ENCODE measurements around the gene MAT2B. TPM values are rescaled to one million over a fixed set of nuclear protein-coding genes. Genes with fewer than 3 reads are reported as not detected.

The MAT2B gene
- total and polyA plus RNA-seq, 2 of the 13 experiments (the other 11 are each of a cell fraction or from before 2014, with no cell fraction given): 20.2 to 37.1 TPM

DNA sequence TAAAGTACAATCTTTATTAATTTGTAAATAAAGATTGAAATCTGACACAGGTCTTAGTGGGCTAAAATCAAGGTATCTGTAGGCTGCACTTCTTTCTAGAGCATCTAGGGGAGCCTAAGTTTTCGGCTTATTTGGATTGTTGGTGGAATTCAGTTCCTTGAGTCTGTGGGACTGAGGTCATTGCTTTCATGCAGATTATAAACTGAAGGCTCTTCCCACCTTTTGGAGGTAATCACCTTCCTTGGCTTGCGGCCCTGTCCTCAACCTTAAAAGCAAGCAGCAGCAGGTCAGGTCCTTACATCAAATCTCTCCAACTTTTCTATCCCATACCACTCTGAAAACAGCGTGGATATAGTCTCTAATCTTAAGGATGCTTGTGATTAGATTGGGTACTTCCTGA is 25.9 kb downstream of the MAT2B start (continued):
- no peak for TF ChIP-seq ZNF737 (CRISPR knock-in tag; IDR thresholded peaks at IDR 0.05; ENCODE audit: borderline replicate concordance)
- no peak for TF ChIP-seq ZNF619 (CRISPR knock-in tag; IDR thresholded peaks at IDR 0.05)

DNA sequence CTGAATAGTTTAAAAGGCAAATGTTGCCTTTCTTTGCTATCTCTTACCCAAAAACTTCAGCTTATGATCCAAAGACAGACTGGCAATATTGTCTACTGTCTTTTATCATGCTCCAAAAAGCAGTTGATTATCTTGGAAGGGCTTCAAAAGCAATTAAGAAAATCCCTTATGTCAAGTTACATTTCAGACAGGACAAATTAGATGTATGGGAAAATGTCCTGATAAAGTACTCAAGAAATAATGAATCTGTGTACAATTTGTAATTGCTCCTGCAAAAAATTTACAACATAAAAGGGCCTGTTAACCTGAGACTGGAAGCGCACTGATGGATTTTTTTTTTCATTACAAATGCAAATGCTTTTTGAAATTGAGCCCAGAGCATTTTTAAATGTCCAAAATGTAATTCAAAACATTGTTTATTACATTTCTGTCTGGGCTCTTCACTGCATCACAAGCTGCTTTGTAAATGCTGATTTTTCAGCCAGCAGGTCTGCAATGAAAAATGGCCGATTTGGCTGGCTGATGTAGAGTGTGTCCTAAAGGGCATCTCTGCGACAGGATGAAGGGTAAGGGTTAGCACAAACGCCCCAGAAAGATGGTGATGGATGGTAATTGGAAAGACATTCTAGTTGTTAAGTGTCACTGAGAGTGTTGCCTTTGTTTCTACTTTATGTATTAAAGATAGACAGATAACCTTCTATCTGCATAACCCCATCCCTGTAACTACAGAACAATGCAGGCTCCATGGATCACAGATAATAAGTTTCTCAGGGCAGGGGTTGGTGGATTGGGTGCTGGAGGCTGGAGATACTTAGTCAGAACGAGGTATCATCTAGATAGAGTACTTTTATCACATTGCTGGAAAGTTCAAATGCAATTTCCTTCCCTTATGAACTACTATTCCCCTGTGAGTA is 27.0 kb downstream of the MAT2B start:
- ChIA-PET POLR2A (no interaction called here), CTCF (ENCODE audit: low intra/inter-chr PET ratio, low total read pairs) (no interaction called here)
- no peak overlapping the region for H2AFZ ChIP-seq (ENCODE audit: low read length)
- in situ Hi-C loops (cut with HindIII; ENCODE audit: extremely low pct_ligation_motif_present, low pct_unique_long_range_greater_than_20kb): no loop called here
- no peak overlapping the region for H3K9ac ChIP-seq (ENCODE audit: insufficient read depth, low read depth, low read length)
- H3K9me3 ChIP-seq (ENCODE audit: low read length): no peaks in the 10 kb centered on the region
- DNase-seq (ENCODE audit: low spot score): no peak
- no peak overlapping the region for H3K27ac ChIP-seq (ENCODE audit: extremely low read length, insufficient read depth, low read length)
- no peaks in the 10 kb centered on the region; a peak in 1 of 5 replicates for H3K27me3 ChIP-seq (ENCODE audit: control insufficient read depth in 1 of 2, insufficient read depth in 2 of 2, low read length in 2 of 2)
- FAIRE-seq: no peak
- H3K4me1 ChIP-seq (ENCODE audit: insufficient read depth, low read length): peaks cover 7% of the 10 kb centered on the region; the same call in 1 of the 2 replicates
- no peak overlapping the region for H3K4me3 ChIP-seq (replicated peaks in 1 of 3; ENCODE audit: insufficient read depth in 1 of 3, low read depth in 2 of 3, low read length in 3 of 3)
- H4K20me1 ChIP-seq (ENCODE audit: insufficient read depth, low read length): no peaks in the 10 kb centered on the region
- 23% methylated on average over 5 of the region's 5 CpGs for WGBS (ENCODE audit: low lambda C conversion rate)
- no peak for ATAC-seq
- no peaks in the 10 kb centered on the region for H3K36me3 ChIP-seq (replicated peaks in 1 of 2; ENCODE audit: control insufficient read depth in 1 of 2, insufficient read depth in 2 of 2, low read length in 2 of 2)
- intact Hi-C loops (cut with micrococcal nuclease; ENCODE audit: unreplicated experiment): no loop called here
- no peaks in the 10 kb centered on the region for H3K79me2 ChIP-seq (ENCODE audit: insufficient read depth, low read length)
- no peak overlapping the region for H3K4me2 ChIP-seq (ENCODE audit: low read depth, low read length)
- BruUV-seq (replicated peaks): no TSS peak
- TF ChIP-seq, protein P1, sequence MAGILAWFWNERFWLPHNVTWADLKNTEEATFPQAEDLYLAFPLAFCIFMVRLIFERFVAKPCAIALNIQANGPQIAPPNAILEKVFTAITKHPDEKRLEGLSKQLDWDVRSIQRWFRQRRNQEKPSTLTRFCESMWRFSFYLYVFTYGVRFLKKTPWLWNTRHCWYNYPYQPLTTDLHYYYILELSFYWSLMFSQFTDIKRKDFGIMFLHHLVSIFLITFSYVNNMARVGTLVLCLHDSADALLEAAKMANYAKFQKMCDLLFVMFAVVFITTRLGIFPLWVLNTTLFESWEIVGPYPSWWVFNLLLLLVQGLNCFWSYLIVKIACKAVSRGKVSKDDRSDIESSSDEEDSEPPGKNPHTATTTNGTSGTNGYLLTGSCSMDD (CRISPR knock-in tag; IDR thresholded peaks at IDR 0.05): no peak
- TF ChIP-seq ZBTB7A (CRISPR knock-in tag; IDR thresholded peaks at IDR 0.05) (no peak), PHF8 (CRISPR knock-in tag; IDR thresholded peaks at IDR 0.05) (no peak), ZNF468 (CRISPR knock-in tag; IDR thresholded peaks at IDR 0.05) (no peak), ZNF776 (CRISPR knock-in tag; IDR thresholded peaks at IDR 0.05) (no peak), KAT7 (CRISPR knock-in tag; IDR thresholded peaks at IDR 0.05; ENCODE audit: borderline replicate concordance) (no peak), ATM (IDR thresholded peaks at IDR 0.05; ENCODE audit: borderline replicate concordance) (no peak), NR1H2 (CRISPR knock-in tag; IDR thresholded peaks at IDR 0.05; ENCODE audit: borderline replicate concordance, low read depth) (no peak)
- TF ChIP-seq, protein P2, sequence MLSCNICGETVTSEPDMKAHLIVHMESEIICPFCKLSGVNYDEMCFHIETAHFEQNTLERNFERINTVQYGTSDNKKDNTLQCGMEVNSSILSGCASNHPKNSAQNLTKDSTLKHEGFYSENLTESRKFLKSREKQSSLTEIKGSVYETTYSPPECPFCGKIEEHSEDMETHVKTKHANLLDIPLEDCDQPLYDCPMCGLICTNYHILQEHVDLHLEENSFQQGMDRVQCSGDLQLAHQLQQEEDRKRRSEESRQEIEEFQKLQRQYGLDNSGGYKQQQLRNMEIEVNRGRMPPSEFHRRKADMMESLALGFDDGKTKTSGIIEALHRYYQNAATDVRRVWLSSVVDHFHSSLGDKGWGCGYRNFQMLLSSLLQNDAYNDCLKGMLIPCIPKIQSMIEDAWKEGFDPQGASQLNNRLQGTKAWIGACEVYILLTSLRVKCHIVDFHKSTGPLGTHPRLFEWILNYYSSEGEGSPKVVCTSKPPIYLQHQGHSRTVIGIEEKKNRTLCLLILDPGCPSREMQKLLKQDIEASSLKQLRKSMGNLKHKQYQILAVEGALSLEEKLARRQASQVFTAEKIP (CRISPR knock-in tag; IDR thresholded peaks at IDR 0.05; ENCODE audit: borderline replicate concordance): no peak
- TF ChIP-seq, protein P3, sequence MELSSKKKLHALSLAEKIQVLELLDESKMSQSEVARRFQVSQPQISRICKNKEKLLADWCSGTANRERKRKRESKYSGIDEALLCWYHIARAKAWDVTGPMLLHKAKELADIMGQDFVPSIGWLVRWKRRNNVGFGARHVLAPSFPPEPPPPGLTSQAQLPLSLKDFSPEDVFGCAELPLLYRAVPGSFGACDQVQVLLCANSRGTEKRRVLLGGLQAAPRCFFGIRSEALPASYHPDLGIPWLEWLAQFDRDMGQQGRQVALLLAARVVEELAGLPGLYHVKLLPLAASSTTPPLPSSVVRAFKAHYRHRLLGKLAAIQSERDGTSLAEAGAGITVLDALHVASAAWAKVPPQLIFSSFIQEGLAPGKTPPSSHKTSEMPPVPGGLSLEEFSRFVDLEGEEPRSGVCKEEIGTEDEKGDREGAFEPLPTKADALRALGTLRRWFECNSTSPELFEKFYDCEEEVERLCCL (CRISPR knock-in tag; IDR thresholded peaks at IDR 0.05; ENCODE audit: borderline replicate concordance): no peak
- TF ChIP-seq, protein P4, sequence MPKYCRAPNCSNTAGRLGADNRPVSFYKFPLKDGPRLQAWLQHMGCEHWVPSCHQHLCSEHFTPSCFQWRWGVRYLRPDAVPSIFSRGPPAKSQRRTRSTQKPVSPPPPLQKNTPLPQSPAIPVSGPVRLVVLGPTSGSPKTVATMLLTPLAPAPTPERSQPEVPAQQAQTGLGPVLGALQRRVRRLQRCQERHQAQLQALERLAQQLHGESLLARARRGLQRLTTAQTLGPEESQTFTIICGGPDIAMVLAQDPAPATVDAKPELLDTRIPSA (CRISPR knock-in tag; IDR thresholded peaks at IDR 0.05; ENCODE audit: borderline replicate concordance): no peak
